ENCODE measurements around the gene CARS2.
A peak's percentile ranks its signal among the peaks of the same experiment; 100 is the strongest.
"Not testable (repeated sequence)": the region's sequence is repeated elsewhere in the genome, so short reads cannot be mapped to it uniquely, and the experiment has no call there.

The CARS2 gene

DNA sequence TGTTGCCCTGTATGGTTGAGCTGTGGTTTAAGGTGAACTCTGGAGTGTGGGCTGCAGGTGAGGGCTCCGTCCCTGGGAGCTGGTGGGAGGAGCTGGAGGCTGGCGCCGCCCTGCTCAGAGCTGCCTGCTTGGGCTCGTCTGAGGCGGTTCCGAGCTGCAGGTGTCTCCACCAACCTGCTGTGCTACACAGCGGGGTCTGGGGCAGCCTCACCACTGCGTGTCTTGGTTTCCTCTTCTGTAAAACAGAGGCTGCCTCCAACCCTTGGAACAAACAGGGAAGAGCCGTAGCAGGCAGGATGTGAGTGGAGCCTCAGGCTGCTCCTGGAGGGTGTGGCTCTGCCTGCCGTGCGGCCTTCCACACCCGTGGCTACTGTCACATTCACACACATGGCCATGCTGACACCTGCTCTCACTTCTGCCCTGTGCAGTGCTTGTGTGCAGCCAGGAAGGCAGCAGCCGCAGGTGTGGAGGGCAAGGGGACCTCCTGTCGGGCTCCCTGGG lies 69.2 kb downstream of the CARS2 start:
- DNase-seq, result no peak

DNA sequence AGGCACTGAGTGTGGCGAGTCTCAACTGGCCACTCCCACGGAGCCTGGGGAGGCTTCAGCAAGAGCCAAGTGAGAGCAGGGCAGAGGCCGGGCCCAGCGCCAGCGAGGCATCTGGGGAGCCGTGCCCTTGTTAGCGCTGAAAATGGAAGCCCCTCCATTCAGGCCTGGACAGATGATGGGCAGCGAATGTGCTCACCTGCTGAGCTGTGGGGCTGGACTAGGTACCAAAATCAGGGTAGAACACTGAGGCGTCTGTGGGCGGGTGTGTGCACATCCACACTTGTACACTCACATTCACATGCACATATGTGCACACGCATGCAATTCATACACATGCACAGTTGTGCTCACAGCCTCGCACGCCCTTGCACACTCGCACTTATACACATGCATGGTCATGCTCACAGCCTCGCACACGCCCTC lies 69.9 kb downstream of the CARS2 start:
- no peak for DNase-seq

DNA sequence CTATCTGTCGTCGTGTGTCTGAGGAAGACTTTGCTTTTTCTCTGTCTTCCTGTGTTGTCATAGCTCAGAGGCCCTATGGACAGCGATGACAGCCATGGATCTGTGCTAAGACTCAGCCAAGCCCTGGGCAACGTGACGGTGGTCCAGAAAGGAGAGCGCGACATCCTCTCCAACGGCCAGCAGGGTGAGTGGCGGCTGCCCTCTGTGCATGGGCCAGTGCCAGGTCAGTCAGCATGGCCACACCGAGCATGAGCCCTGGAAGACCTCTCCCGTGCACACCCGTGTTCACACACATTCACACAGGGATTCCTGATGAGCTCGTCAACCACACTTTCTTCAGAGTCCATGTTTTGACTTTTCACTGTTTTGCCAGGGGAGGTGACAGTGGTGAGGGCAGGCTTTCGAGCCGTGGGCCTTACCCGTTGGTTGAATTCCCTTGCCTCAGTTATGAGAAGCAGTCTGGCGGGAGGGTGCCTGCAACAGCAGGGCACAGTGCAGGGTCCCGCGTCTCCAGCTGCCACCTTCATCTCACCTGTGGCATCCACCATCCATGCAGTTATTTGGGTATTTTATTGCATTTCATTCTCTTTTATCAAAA lies 70.4 kb downstream of the CARS2 start:
- no peak for DNase-seq

DNA sequence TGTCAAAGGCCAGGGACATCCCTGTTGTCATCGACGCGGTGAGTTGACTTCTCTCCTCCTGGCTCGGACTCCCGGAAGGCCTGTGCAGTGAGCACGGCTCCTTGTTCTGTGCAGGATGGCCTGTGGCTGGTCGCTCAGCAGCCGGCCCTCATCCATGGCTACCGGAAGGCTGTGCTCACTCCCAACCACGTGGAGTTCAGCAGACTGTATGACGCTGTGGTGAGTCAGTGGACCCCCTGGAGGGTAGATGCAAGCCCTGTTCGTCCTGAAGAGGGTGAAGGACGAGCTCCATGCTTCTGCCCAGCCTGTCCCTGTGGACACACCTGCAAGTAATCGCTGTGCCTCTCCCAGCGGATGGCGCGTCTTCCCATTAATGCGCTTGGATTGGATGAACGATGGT lies 71.4 kb downstream of the CARS2 start:
- no peak for DNase-seq

DNA sequence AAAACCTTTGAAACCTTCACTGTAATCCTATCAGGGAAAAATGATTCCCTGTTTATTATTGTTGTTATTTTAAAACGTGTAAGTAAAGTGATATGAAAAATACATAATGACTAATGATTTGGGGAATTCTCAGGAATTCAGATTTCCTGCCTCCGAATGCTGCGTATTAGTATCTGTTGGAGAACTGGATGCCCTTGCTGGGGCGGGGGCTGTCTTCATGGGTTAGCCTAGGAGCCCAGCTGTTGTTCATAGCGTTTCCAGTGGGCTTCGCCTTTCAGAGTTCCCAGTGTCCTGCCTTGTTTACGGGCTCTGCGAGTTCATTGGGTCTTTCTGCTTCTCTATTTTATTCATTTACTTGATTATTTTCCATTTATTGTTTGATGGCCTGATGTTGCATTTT lies 72.1 kb downstream of the CARS2 start:
- no peak for DNase-seq

DNA sequence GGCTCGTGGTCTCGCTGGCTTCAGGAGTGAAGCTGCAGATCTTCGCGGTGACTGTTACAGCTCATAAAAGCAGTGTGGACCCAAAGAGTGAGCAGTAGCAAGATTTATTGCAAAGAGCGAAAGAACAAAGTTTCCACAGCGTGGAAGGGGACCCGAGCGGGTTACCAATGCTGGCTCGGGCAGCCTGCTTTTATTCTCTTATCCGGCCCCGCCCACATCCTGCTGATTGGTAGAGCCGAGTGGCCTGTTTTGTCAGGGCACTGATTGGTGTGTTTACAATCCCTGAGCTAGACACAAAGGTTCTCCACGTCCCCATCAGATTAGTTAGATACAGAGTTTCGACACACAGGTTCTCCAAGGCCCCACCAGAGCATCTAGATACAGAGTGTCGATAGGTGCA lies 73.7 kb downstream of the CARS2 start:
- DNase-seq, result not testable (repeated sequence)

DNA sequence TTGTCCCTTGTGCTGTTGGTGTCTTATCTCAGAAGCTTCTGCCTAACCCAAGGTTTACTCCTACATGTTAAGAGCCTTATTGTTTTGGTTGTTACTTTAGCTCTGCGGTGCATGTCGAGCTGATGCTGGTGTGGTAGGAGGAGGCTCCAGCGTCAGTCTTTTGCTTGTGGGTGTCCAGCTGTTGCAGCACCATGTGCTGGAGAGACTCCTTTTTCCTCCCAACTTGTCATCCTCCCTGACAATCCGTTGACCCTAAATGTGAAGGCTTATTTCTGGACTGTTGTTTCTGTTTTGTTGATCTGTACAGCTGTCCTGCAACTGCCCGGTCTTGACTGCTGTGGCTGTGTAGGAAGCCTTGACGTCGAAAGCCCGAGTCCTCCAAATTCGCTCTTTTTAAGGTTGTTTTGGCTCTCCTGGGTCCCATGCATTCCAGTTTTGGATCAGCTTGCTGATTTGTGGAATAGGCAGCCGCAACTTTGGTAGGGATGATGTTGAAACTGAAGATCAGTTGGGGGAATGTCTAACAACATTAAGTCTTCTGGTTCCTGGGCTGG lies 75.3 kb downstream of the CARS2 start:
- DNase-seq, result no peak

DNA sequence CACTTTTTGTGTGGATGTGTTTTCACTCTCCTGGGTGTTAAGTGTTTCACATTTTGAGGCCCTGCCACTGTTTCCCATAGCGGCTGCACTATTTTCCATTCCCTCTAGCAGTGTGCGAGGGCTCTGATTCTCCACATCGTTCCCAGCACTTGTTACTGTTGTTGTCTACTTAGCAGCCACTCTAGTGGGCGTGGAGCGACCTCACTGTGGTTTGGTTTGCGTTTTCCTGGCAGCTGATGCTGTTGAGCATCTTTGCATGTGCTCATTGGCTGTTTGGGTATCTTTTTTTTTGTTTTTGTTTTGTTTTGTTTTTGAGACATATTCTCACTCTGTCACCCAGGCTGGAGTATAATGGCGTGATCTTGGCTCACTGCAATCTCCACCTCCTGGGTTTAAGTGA lies 76.2 kb downstream of the CARS2 start:
- no peak for DNase-seq

DNA sequence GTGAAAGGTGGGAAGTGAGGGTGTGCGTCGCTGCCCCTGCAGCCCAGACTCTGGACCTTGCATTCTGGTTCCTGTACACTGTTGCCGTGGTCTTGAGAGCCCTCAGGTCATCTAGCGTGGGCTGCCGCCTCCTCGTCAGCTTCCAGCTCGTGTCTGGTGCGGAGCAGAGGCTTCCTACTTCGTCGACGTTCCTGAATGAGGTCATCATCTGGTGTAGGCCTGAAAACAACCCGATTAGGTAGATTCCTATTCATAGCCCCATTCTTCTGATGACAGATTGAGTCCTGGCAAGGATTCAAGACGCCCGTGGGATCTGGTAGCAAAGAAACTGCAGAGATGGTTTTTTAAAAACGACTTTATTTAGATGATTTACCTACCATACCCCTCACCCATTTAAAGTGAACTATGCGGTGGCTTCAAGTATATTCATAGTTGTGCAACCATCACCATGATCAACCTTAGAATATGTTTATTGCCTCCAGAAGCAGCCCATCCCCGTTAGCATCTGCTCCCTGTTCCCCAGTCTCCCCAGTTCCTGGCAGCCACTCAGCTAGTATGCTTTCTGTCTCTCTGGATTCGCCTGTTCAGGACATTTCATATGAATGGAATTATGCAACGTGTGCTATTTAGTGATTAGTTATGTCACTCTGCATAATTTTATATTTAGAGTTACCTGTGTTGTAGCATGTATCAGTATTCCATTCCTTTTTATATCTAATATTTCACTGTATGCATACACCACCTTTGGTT lies 76.8 kb downstream of the CARS2 start:
- no peak for DNase-seq

DNA sequence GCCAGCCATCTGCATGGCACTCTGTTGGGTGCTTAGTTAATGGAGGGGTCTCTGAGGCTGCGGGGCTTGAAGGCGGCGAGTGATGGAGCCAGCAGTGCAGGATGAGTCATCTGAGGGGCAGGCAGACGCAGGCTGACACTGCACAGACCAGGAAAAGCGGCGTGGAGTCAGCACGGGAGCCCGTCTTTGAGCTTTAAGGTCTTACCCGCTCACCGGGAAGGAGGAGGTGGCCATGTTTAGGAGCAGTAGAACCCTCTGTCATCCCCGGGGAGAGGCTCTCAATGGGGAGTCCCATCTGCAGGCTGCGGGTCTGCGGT lies 77.5 kb downstream of the CARS2 start:
- no peak for DNase-seq

DNA sequence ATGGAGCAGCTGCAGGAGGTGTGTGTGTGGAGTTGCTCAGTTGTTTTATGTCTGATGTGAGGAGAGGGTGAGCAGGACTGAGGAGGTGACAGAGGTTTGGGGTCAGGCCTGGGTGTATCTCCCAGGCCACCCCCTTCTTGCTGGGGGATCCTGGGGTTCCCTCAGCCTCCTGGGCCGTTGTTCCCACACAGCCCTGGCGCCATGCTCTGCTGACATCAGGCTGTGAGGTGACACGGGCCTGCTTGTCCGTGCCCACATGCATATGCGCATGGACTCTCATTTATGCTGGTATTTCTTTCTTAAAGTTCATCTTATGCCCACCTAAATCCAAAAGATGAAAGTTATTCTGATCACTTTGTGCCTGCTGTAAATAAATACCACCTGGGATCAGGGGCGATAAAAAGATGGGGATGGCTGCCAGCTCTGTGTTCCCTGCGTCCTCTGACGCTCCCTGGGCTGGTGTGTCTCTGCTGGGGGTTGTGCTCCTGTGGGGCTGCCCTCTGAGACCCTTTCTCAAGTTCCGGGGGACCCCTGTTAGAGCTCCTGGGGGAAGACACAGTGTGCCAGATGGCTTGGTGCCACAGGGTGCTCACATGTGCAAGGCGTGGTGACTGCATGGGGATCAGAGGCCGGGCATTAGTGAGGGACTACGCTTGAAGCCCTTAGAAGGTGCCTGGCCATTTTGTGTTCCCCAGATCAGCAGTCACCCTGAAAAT lies 78.0 kb downstream of the CARS2 start:
- no peak for DNase-seq

DNA sequence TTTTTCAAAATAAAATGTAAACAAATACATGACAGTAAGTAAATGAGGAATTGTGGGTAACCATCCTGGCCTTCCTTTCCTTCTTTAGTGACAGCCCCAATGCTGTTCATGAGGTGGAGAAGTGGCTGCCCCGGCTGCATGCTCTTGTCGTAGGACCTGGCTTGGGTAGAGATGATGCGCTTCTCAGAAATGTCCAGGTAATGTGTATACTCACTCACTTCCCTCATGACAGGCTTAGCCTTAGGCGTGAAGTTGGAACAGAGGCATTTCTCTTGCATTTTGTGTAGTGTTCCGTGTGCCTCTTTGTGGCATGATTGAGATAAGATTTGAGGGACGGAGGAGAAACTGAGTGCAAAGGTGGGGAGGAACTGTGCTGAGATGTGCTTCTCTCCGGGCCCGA lies 78.6 kb downstream of the CARS2 start:
- DNase-seq, result no peak

DNA sequence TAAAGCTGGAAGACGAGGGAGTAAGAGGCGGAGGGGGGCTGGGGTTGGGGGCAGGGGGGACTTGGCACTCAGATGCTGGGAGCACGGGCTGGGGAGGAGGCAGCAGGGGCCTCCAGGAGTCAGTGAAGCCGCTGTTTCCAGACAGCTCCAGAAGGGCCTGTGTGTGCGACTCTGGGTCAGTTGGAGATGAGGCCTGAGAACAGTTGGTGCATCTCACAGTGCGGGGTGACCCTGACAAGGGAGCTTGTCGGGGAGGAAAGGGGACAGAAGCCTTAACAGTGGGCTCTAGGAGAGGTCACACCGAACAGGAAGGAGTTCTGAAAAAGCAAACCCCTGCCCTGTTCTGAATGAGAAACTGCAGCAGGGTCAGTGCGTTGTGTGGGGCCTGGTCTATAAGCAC lies 79.4 kb downstream of the CARS2 start:
- DNase-seq, result no peak

DNA sequence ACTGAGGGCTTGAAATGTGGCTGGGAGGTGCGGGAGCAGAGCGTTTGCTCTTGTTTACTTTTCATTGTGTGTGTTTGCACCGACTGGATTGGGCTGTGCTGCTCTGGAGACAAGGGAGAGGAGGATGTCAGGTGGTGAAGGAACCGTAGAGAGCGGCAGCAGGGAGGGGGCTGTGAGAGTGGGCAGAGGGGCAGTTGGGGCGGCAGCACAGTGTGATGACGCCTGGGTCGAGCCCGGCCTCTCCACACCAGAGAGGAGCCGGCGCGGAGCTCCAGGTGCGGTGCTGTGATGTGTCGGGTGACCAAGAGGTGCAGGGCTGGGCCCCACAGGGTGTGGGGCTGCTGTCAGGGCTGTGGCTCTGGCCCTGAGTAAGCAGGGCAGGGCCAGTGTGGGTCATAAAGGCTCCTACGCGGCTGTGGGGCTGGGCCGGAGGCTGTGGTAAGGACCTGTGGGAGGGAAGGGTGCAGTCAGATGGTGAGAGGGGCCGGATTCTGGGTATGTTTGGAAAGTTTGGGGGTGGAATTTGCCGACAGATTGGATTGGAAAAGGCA lies 80.1 kb downstream of the CARS2 start:
- DNase-seq, result no peak

DNA sequence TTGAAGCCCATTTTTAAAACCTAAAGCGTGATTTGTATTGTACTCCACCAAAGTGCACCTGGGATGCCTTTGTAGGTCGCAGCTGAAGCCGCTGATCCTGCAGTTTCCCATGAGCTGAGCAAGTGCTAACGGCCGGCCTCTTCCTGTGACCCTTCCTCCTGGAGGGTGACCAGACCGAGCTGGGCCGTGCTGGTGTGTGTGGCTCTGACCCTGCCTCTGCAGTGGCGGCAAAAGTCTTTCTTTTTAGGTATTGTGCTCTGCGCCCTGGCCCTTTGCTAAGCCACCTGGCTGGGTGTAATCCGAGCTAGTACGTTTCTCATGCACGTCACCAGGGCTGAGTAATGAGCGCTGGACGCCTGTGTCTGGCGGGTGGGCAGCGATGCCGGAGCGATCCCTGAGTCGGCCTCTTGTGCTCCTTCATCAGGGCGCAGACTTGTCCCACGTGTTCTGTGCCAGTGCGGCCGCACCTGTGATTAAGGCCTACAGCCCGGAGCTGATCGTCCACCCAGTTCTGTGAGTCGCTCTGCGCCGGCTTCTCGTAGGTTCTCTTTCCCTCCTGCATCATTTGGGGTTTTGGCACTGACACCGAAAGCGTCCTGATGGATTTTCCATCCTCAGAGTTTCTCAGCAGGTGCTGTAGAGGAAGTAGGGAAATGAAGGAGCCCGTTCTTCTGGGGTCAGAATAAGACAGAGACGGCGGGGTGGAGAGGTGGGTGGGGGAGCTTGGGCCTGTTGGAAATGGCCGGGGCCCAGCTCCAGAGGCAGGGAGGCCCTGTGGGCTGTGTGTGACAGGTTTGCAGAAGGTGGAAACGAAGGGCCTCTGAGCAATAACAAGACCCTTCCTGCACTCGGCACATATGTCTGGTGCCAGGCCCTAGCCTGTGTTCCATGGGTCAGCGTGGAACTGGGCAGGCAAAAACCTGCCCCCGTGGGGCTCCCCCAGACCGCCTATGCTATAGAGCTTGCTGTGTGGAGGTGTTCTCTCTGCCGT lies 80.9 kb downstream of the CARS2 start:
- no peak for DNase-seq

DNA sequence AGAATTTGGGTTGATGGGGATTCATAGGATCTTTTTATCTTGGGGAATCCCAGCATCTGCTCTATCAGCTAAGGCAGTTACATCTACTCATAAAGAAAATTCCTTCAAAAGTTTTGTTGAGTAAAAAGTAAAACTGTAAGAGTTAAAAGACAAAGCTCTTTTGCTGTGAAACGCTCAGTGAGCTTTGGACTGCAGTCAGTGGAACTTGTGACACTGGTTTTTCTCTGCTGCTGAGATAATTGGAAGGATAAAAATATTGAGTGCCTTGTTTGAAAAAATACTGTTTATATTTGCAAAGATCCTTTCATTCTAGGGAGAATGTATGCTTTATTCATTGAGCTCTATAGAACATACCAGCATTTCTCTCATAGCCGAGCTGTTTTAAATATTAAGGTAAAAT lies 85.3 kb downstream of the CARS2 start:
- DNase-seq, result no peak

DNA sequence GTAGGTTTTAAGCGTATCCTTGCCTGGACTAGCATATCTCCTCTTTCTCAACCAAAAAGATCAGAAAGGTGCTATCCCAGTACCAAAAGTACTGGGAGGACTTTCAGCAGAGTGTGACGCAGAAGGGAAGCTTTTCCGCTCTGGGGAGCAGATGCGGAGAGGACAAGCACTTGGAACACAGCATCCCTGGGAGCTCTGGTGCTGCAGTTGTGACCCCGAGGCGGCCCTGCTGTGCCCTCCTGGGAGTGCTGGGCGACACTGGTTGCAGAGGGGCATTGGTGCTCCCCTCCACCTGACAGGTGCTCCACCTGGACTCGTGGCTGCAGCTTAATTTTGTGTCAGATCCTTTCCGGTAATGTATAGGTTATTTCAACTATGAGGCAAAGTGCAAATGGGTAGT lies 87.1 kb downstream of the CARS2 start:
- DNase-seq, result no peak

DNA sequence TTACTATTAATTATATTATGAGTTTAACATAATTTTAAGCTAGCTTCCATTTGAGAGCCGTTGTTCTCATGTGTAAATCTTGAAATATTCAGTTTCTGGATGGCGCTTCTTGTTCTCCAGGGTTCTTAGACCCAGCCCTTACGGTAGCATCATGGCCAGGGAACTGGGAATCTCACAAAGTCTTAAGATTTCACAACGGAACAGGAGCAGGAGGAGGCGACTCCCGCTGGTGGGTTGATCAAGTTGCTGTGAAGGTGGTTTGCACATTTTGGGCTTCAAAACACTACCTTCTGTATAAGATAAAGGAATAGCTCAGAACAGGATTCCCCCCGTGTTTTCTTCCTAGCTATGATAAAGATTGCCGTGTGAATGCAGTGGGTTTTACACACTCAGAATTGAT lies 87.7 kb downstream of the CARS2 start:
- no peak for DNase-seq

DNA sequence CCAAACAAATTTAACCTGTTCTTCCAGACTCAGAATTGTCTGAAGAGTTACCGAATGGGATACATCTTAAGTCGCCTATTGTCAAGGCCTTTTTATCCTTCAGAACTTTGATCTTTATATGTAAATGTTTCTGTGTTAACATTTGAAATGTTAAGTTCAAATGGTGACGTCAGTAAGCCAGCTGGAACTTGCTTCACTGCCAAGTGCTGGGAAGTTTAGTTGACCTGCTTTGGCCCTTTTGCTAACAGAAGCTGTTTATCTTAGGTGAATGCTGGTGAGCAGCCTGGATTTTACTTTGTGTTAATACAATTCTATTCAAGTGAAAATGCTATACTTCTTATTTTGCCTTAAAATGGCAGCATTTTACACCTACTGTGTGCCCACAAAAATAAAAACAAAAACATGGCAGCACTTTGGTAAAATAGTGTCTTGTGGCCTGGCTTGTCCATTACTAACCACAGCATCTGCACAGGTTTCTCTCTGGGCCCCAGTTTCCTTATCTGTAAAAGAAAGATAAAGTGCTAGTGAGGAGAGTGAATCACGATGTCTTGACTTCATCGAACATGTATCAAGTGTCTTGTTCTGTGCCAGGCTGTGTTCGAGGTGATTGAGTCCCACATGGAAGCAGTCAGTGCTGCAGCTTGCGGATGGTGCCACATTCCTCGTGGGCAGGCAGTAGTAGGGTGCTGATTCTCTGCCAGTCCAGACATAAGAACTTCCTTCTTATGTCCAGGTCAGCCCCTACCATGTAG lies 88.4 kb downstream of the CARS2 start:
- no peak for DNase-seq

DNA sequence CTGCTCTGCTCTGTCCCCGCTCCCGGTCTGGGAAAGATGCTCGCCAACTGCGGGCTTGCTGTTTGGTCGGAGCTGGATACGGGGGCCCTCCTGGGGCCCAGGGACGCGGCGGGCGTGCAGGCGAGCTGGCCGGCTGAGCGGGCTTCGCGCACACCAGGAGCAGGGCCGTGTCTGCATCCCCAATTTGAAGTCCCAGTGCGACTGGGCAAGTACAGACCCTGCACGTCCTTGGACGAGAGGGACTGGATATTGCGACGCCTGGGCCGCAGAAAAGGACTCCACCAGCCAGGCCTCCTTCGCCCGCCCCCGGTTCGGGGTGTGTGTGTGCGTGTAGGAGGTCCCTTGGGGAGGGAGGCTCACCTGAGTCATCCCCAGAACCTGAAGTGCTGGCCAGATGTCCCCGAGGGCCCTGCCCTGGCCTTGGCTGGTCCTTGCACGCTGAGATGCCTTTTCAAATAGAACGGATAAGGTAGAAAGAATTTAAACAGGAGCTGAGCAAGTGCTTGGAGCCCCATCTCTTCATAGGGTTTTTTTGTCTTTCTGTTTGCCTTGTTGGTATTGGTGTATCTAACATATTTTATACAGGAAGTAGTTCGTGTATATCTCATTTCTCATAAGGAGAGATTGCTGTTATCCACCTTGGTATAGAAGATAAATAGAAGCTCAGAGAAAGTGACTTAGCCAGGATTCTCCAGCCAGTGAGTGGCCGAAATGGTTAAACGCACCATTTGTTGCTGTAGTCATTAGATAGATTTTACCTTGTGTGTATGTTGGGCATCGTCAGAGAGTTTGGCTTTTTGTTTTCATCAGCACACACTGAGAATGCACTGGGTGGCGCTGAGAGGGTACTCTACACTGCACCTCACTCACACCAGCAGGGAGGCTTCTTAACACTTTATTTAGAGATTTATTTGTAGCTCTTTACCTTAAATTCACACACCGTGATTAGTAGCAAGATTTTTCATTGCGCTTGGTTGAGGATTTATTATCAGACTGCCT lies 89.5 kb downstream of the CARS2 start:
- peak; percentile 30 for DNase-seq

Measured in activated effector memory CD4-positive, alpha-beta T cell treated with Interleukin-2 at 50 U/mL for 16 hours (primary cell).